Measurements from ENCODE around the gene KCNJ9. TPM values are rescaled to one million over a fixed set of nuclear protein-coding genes. Genes with fewer than 3 reads are reported as not detected.

The KCNJ9 gene
- total and polyA plus RNA-seq, 10 of the 15 experiments (the other 5 are each of a cell fraction or from before 2014, with no cell fraction given): 0.12 TPM; not detected in 9

DNA sequence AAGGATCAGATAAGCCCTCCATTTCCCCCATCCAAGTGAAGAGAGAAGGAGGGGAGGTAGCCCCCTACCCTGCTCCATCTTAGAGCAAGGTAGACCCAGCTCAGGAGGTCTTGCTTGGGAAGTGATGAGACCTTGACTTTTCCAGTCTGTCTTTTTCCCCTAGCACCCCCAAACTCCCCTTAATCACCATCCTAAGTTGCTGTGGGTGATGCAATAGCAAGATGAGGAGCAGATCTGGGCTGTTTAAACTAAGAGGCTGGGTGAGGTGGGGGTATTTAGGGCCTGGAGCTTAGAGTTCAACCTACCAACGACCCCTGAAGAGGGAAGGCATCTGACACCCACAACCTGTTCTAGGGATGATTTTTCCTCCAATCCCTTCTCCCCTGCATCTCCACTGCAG lies 36.0 kb downstream of the KCNJ9 start:
- H3K4me1 ChIP-seq (ENCODE audit: control insufficient read depth, insufficient read depth, low read length): no peaks in the 10 kb centered on the region
- POLR2A ChIA-PET: no interaction called here
- in situ Hi-C loops (cut with MboI): no loop called here
- no peak overlapping the region for H3K9ac ChIP-seq (ENCODE audit: control insufficient read depth, insufficient read depth, low read length)
- BruUV-seq (replicated peaks): no TSS peak
- no peaks in the 10 kb centered on the region for H3K79me2 ChIP-seq (ENCODE audit: control insufficient read depth, insufficient read depth, low read length)
- H3K27ac ChIP-seq (ENCODE audit: control insufficient read depth, insufficient read depth): no peak overlapping the region
- FAIRE-seq (no peak), DNase-seq (ENCODE audit: low read depth, low spot score) (no peak), ATAC-seq (no peak)
- intact Hi-C loops (cut with micrococcal nuclease; ENCODE audit: unreplicated experiment): no loop called here
- H3K4me3 ChIP-seq: no peak overlapping the region
- H2AFZ ChIP-seq (ENCODE audit: control insufficient read depth, low read depth, low read length): no peak overlapping the region
- H3K36me3 ChIP-seq (ENCODE audit: control insufficient read depth in 2 of 2, insufficient read depth in 2 of 2, low read length in 1 of 2): no peaks in the 10 kb centered on the region
- H3K27me3 ChIP-seq (replicated peaks in 1 of 2; ENCODE audit: control insufficient read depth in 2 of 2, insufficient read depth in 2 of 2, low read length in 1 of 2): peaks cover 0 to 7% of the 10 kb centered on the region in 2 experiments
- RAD21 ChIA-PET (ENCODE audit: unreplicated experiment): no interaction called here
- no peak overlapping the region for H3K4me2 ChIP-seq (ENCODE audit: control insufficient read depth, insufficient read depth)
- WGBS (ENCODE audit: insufficient coverage, insufficient replicate concordance, low lambda C conversion rate, missing lambda C conversion rate): 0% methylated on average over 1 of the region's 1 CpG
- SMC1A ChIA-PET (ENCODE audit: uncharacterized antibody, unreplicated experiment): no interaction called here
- TF ChIP-seq, protein P1, sequence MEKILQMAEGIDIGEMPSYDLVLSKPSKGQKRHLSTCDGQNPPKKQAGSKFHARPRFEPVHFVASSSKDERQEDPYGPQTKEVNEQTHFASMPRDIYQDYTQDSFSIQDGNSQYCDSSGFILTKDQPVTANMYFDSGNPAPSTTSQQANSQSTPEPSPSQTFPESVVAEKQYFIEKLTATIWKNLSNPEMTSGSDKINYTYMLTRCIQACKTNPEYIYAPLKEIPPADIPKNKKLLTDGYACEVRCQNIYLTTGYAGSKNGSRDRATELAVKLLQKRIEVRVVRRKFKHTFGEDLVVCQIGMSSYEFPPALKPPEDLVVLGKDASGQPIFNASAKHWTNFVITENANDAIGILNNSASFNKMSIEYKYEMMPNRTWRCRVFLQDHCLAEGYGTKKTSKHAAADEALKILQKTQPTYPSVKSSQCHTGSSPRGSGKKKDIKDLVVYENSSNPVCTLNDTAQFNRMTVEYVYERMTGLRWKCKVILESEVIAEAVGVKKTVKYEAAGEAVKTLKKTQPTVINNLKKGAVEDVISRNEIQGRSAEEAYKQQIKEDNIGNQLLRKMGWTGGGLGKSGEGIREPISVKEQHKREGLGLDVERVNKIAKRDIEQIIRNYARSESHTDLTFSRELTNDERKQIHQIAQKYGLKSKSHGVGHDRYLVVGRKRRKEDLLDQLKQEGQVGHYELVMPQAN (conservative IDR thresholded peaks at IDR 0.05): no peak
- no peak for TF ChIP-seq EED (IDR thresholded peaks at IDR 0.05; ENCODE audit: low read depth)
- TF ChIP-seq, protein P2, sequence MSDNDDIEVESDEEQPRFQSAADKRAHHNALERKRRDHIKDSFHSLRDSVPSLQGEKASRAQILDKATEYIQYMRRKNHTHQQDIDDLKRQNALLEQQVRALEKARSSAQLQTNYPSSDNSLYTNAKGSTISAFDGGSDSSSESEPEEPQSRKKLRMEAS (IDR thresholded peaks at IDR 0.05; ENCODE audit: low read depth, low read length): no peak
- no peak for TF ChIP-seq STAT3 (IDR thresholded peaks at IDR 0.05; ENCODE audit: low read depth, low read length)
- TF ChIP-seq, protein P3, sequence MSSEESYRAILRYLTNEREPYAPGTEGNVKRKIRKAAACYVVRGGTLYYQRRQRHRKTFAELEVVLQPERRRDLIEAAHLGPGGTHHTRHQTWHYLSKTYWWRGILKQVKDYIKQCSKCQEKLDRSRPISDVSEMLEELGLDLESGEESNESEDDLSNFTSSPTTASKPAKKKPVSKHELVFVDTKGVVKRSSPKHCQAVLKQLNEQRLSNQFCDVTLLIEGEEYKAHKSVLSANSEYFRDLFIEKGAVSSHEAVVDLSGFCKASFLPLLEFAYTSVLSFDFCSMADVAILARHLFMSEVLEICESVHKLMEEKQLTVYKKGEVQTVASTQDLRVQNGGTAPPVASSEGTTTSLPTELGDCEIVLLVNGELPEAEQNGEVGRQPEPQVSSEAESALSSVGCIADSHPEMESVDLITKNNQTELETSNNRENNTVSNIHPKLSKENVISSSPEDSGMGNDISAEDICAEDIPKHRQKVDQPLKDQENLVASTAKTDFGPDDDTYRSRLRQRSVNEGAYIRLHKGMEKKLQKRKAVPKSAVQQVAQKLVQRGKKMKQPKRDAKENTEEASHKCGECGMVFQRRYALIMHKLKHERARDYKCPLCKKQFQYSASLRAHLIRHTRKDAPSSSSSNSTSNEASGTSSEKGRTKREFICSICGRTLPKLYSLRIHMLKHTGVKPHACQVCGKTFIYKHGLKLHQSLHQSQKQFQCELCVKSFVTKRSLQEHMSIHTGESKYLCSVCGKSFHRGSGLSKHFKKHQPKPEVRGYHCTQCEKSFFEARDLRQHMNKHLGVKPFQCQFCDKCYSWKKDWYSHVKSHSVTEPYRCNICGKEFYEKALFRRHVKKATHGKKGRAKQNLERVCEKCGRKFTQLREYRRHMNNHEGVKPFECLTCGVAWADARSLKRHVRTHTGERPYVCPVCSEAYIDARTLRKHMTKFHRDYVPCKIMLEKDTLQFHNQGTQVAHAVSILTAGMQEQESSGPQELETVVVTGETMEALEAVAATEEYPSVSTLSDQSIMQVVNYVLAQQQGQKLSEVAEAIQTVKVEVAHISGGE (CRISPR knock-in tag; IDR thresholded peaks at IDR 0.05): no peak
- TF ChIP-seq ZNF384 (IDR thresholded peaks at IDR 0.05; ENCODE audit: borderline replicate concordance, low read depth, low read length): no peak
- no peak for TF ChIP-seq ASH2L (IDR thresholded peaks at IDR 0.05; ENCODE audit: borderline replicate concordance, low read depth)
- TF ChIP-seq BMI1 (IDR thresholded peaks at IDR 0.05; ENCODE audit: borderline replicate concordance): no peak
- no peak for TF ChIP-seq SMAD1 (IDR thresholded peaks at IDR 0.05; ENCODE audit: low read depth, partially characterized antibody)
- TF ChIP-seq, protein P4, sequence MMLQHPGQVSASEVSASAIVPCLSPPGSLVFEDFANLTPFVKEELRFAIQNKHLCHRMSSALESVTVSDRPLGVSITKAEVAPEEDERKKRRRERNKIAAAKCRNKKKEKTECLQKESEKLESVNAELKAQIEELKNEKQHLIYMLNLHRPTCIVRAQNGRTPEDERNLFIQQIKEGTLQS (IDR thresholded peaks at IDR 0.05; ENCODE audit: borderline replicate concordance, extremely low read depth, low read depth, low read length): no peak
- TF ChIP-seq, protein P5, sequence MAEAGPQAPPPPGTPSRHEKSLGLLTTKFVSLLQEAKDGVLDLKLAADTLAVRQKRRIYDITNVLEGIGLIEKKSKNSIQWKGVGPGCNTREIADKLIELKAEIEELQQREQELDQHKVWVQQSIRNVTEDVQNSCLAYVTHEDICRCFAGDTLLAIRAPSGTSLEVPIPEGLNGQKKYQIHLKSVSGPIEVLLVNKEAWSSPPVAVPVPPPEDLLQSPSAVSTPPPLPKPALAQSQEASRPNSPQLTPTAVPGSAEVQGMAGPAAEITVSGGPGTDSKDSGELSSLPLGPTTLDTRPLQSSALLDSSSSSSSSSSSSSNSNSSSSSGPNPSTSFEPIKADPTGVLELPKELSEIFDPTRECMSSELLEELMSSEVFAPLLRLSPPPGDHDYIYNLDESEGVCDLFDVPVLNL (IDR thresholded peaks at IDR 0.05; ENCODE audit: low read depth, low read length): no peak
- TF ChIP-seq TARDBP (IDR thresholded peaks at IDR 0.05; ENCODE audit: borderline replicate concordance): no peak
- no peak for TF ChIP-seq DPF2 (IDR thresholded peaks at IDR 0.05)
- TF ChIP-seq, protein P6, sequence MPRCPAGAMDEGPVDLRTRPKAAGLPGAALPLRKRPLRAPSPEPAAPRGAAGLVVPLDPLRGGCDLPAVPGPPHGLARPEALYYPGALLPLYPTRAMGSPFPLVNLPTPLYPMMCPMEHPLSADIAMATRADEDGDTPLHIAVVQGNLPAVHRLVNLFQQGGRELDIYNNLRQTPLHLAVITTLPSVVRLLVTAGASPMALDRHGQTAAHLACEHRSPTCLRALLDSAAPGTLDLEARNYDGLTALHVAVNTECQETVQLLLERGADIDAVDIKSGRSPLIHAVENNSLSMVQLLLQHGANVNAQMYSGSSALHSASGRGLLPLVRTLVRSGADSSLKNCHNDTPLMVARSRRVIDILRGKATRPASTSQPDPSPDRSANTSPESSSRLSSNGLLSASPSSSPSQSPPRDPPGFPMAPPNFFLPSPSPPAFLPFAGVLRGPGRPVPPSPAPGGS (IDR thresholded peaks at IDR 0.05; ENCODE audit: borderline replicate concordance, insufficient read depth, low read depth, low read length, poor library complexity, severe bottlenecking): no peak
- H3K9me3 ChIP-seq (replicated peaks; ENCODE audit: control insufficient read depth, insufficient read depth, low read length): no peaks in the 10 kb centered on the region
- CTCF ChIA-PET: interaction anchor here (0.8 to 0.9 kb wide), 2 partner anchors 244 to 246 kb away, joined by 3 read pairs; no protein-coding TSS in a partner anchor
- 0 out of 2 replicates have a peak, but pooled peaks cover 3% of the 10 kb centered on the region for H4K20me1 ChIP-seq (ENCODE audit: control insufficient read depth, insufficient read depth)
